HG02759 (cell line): ENCODE data around the gene GRIN2A.

Source experiments
- ATAC-seq: cut with Tn5 transposase; IDR thresholded peaks from one replicate; pipeline ENCODE4 v1.9.1; 2021; ENCODE audit warnings: mild to moderate bottlenecking, moderate library complexity; ENCODE audit not compliant: unreplicated experiment

GRIN2A gene

GRCh38 chr16:9791556-9791955 lies 390.7 kb downstream of the GRIN2A start:
- no peak for ATAC-seq

DNA sequence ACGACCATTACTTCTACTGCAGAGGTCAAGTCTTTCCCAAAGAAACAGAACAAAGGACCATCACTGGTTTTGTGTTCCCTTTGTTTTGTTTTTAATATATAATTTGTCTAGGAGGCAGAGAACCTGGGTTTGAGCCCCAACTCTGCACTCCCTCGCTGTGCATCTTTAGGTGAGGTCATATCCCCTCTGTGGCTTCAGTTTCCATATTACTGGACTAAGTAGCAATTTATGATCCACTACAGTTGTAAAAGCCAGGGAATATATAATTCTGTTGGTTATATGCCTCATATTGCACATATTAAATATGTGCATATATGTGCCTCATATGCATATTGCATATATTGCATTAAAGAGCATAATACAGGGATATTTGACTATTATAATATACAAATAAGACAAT lies 392.0 kb downstream of the GRIN2A start:
- ATAC-seq, result no peak

- ATAC-seq, result no peak
Observed at GRCh38 chr16:9787717-9788116, 394.5 kb downstream of the GRIN2A start.

DNA sequence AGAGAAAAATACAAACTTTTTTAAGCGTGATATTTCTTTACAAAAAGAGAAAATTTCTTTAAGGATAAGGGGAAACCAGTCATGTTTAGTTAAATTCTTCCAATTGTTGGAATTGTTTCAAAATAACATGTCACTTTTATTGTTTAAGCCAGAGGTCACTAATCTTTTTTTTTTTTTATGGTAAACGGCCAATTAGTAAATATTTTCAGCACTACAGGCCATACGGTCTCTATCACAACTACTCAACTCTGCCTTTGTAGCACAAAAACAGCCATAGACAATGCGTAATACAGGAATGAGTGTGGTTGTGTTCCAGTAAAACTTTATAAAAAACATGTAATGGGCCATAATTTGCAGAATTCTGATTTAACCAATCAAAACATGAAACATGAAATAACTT lies 401.4 kb downstream of the GRIN2A start:
- ATAC-seq, result no peak

- ATAC-seq, result no peak
Observed at GRCh38 chr16:9778849-9779248, 403.4 kb downstream of the GRIN2A start.

DNA sequence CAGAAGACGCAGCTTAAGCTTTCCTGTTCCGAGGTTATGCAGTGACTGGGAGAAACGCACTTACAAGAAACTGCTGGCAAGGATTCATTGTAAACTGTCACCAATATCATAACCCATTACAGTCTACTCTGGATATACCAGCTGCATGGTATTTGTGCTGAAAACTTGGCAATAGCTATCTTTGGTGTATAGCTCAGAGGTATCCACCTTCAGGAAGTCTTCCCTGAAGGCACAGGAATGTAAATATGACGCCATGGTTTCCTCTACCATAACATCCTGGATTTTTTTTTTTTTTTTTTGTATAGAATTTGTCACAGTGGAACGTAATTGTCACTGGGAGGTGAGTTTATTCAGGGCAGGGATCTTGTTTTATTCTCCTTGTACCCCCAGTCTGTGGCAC lies 406.2 kb downstream of the GRIN2A start:
- no peak for ATAC-seq

DNA sequence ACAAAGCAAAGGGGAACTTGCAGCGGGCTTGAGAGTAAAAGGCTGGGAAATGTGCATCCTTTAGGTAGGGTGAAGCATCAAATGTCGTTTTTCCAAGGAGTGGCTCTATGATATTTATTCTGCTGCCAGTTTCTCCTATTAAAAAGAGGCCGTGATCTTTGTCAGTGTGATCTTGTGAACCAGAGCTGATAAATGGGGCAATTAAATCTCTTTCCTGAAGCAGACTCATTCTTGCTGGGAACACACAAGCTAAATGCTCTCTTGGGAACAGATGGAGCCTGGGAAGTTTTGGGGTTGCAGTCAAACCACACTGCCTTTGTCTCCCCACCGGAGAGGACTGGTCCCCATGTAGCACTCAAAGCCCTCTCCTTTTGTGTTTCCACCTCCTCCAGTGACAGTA lies 408.9 kb downstream of the GRIN2A start:
- no peak for ATAC-seq

GRCh38 chr16:9772526-9773225 lies 409.6 kb downstream of the GRIN2A start:
- no peak for ATAC-seq

DNA sequence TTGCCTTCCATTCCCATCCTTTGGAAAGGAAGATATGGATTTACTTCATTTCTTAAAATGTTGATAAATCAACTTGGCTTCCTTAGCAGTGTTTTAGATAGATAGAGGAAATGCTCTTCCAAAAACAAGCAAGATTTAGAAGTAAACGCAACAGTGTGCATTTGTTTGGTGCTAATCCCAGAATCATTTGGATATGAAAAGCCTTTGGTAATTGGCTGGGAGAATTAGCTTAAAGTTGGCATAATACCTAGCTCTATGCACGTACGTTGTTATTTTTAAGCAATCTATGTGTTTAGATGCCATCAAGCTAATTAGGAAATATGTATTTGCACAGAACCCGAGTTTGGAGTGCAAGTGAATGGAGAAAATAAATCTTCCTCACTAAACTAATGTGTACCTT lies 415.3 kb downstream of the GRIN2A start:
- no peak for ATAC-seq

- ATAC-seq, result no peak
Observed at GRCh38 chr16:9763505-9763904, 418.7 kb downstream of the GRIN2A start.

- ATAC-seq, result no peak
Observed at GRCh38 chr16:9761870-9762269, 420.4 kb downstream of the GRIN2A start.

- no peak for ATAC-seq
Observed at GRCh38 chr16:9757687-9758086, 424.5 kb downstream of the GRIN2A start.

DNA sequence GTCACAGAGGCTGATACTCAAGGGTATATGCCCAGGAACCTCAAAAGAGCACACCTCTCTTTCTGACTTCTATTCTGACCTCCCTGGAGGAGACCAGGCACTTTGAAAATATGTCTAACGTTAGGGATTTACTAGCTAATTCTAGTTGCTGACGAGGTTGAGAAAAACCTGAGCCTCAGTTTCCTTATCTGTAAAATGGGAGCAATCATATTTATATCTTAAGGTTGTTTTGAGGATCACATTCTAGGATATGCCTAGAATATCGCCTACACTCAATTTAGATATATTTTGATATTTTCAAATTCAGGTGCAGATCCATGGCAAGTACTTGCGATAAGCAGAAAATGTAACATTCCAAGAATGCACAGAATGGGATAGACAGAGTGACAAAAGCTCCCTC lies 425.8 kb downstream of the GRIN2A start:
- ATAC-seq, result no peak

GRCh38 chr16:9755081-9755480 lies 427.1 kb downstream of the GRIN2A start:
- no peak for ATAC-seq

- ATAC-seq, result no peak
Observed at GRCh38 chr16:9741776-9742175, 440.5 kb downstream of the GRIN2A start.

DNA sequence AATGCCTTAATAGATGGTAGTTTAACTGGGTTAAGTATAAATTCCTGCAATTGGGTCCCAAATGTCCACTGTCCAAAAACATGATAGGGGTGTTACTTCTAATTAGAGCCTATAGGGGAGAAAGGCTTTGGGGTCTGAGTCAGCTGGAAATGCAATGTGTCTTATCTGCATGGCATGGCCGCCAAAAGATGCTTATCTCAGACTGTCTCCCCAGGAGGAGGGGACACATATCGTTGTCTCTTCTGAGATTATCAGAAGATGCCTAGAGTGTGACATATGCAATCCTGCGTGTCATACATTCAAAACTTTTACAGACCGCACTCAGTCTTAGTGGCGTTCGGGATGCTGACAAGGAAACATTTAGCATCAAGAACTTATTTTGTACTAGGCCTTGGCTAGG lies 442.9 kb downstream of the GRIN2A start:
- ATAC-seq, result no peak

GRCh38 chr16:9738690-9739089 lies 443.5 kb downstream of the GRIN2A start:
- ATAC-seq, result no peak

- ATAC-seq, result no peak
Observed at GRCh38 chr16:9736547-9736946, 445.7 kb downstream of the GRIN2A start.

DNA sequence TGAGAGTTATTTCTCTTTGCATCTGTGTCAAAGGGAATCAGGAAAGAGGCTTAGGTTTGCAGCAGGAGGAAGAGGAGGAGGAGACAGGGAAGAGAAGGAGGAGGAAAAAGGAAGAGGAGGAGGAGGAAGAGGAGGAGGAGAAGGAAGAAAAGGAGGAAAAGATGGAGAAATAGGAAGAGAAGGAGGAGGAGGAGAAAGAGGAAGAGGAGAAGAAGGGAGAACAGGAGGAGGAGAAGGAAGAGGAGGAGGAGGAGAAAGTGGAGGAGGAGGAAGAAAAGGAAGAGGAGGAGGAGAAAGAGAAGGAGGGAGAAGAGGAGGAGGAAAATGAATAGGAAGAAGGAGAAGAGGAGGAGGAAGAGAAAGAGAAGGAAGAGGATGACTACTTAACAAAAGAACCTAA lies 459.1 kb downstream of the GRIN2A start:
- no peak for ATAC-seq

GRCh38 chr16:9713907-9714306 lies 468.3 kb downstream of the GRIN2A start:
- no peak for ATAC-seq

- no peak for ATAC-seq
Observed at GRCh38 chr16:9713156-9713555, 469.1 kb downstream of the GRIN2A start.

DNA sequence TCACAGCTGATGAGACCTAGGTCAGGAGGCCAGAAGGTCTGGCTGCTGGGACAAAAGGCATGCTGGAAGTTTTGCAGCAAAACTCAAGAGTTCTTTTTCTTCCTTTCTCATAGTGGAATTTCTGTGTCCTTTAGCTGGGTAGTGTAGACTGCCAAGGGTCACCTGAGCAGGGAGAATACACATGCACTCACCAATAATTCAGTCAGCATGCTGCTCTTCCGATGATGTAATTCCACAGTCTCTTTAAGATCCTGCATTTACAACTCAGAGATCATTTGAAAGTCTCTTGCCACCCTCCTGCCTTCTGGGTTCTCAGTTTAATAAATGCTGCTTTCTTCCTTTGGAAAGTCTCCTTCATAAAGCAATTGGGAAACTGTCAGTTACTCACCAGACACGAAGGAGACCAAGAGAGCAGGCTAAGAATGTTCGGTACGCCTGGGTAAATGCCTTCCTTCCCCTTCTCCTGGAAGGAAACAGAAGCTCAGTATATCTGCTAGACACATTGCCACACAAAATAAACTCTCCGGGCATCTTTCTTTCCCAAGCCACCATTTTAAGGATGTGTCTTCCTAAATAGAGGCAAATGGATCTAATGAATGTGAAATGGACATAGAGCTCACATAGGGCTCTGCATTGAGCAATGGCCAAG lies 473.1 kb downstream of the GRIN2A start:
- no peak for ATAC-seq
